Gastrocnemius medialis (tissue), 4 donors: Measurements from ENCODE around the gene LBHD2. TPM values are rescaled to one million over a fixed set of nuclear protein-coding genes. Genes with fewer than 3 reads are reported as not detected.

ENCODE experiments used
- ATAC-seq, 2 donors: fragments of 150-250 bp; one replicate each; pipeline ENCODE4 v1.9.1; 2016
- DNase-seq, 2 donors: peaks; one replicate each; pipeline ENCODE4 v3.0.0-alpha.2; 2019
- H3K27ac ChIP-seq, 4 donors: fragments of 200-600 bp; sonication (generic); 1 replicate in 1 of 4; 2 replicates in 3 of 4; pipeline ENCODE4 v1.5.1; 2016 to 2018; ENCODE audit warnings: mild to moderate bottlenecking in 2 of 4, moderate library complexity in 1 of 4
- H3K27me3 ChIP-seq, 3 donors: fragments of 200-600 bp; sonication (generic) in 2 of 3; 1 replicate in 1 of 3; 2 replicates in 2 of 3; pipeline versions ENCODE4 v1.5.1 to v1.6.0; 2016 to 2019; ENCODE audit warnings: mild to moderate bottlenecking in 1 of 3, moderate library complexity in 1 of 3
- H3K36me3 ChIP-seq, 2 donors: fragments of 200-600 bp; sonication (generic) in 1 of 2; one replicate each; pipeline ENCODE4 v1.5.1; 2017 to 2018
- H3K4me1 ChIP-seq, 2 donors: fragments of 200-600 bp; sonication (generic) in 1 of 2; one replicate each; pipeline ENCODE4 v1.5.1; 2016 to 2017; ENCODE audit warnings: mild to moderate bottlenecking in 2 of 2
- H3K4me3 ChIP-seq, 4 donors: fragments of 200-600 bp; sonication (generic) in 3 of 4; 1 replicate in 1 of 4; 2 replicates in 3 of 4; pipeline ENCODE4 v1.5.1; 2016 to 2019; ENCODE audit warnings: mild to moderate bottlenecking in 2 of 4
- H3K9me3 ChIP-seq, 3 donors: fragments of 200-600 bp; sonication (generic) in 2 of 3; 1 replicate in 1 of 3; 2 replicates in 2 of 3; pipeline ENCODE4 v1.5.1; 2016 to 2019
- CTCF ChIP-seq, 5 experiments: fragments of 450-650 bp in 3 of 5; fragments of 200-600 bp in 2 of 5; sonication (generic) in 2 of 5; IDR thresholded peaks in 4 of 5; conservative IDR thresholded peaks in 1 of 5; 1 replicate in 4 of 5; 2 replicates in 1 of 5; pipeline ENCODE4 v1.5.1; 2016 to 2019; ENCODE audit warnings: antibody characterized with exemption in 5 of 5, mild to moderate bottlenecking in 3 of 5, moderate library complexity in 3 of 5
- POLR2A ChIP-seq, 2 donors: fragments of 450-650 bp; IDR thresholded peaks; one replicate each; pipeline ENCODE4 v1.6.1; 2017; ENCODE audit warnings: antibody characterized with exemption in 2 of 2, mild to moderate bottlenecking in 2 of 2, moderate library complexity in 2 of 2
- in situ Hi-C, 4 donors: fragments of 200-750 bp; cut with MboI; loops; one replicate each; pipeline versions ENCODE4 v1.15.0 to v1.8.0; 2017; ENCODE audit warnings: low sequenced_read_pairs in 4 of 4
- intact Hi-C: fragments of 100-400 bp; cut with DNase I; formaldehyde crosslinking; loops from one replicate; pipeline ENCODE4 v1.15.1; 2023; ENCODE audit warnings: low total_unique reads
- total RNA-seq, 4 donors: library from RNA; depleted of rRNA; stranded (reverse); fragments of >200 nt; gene quantifications; one replicate each; pipeline versions ENCODE4 v1.1.0 to v1.2.3, GENCODE V29; 2016

Gene LBHD2
- total RNA-seq, 4 donors from 2014 or later, result not detected

- in situ Hi-C loops, result loop anchor here in 1 of 4 donors (10.0 kb wide), 1 partner anchor 279 kb away; no protein-coding TSS in a partner anchor
- Histone ChIP-seq H3K4me1 (peaks cover 45 to 56% of the 10 kb centered on the region in 2 donors), H3K9me3 (no peaks in the 10 kb centered on the region)
These were observed 42.3 kb downstream of the LBHD2 start for GRCh38 chr14:103126088-103126872.

GRCh38 chr14:103126873-103127304 is 42.9 kb downstream of the LBHD2 start:
- peak; percentile 51 to 79 for DNase-seq
- Histone ChIP-seq H3K4me3 (peak overlapping the region; percentile 1 to 45 (median 38)), H3K9me3 (no peaks in the 10 kb centered on the region), H3K27me3 (no peaks in the 10 kb centered on the region), H3K27ac (peak overlapping the region; percentile 47 to 72 (median 67)), H3K36me3 (peaks cover 0 to 8% of the 10 kb centered on the region in 2 donors), H3K4me1 (peaks cover 45 to 53% of the 10 kb centered on the region in 2 donors)
- intact Hi-C loops (loop anchor here (2.0 to 5.0 kb wide), 2 partner anchors 22 to 50 kb away; no protein-coding TSS in a partner anchor), in situ Hi-C loops (loop anchor here in 1 of 4 donors (10.0 kb wide), 1 partner anchor 278 kb away; no protein-coding TSS in a partner anchor)
- ATAC-seq, result peak; percentile 53 to 64
- TF ChIP-seq POLR2A (IDR thresholded peaks at IDR 0.05) (no peak), CTCF (IDR thresholded peaks at IDR 0.05 in 4 of 5, conservative IDR thresholded peaks at IDR 0.05 in 1 of 5) (peak in 4 of 5 experiments; percentile 39 to 54 (median 43))

More at GRCh38 chr14:103126088-103126872, 42.3 kb downstream of the LBHD2 start:
- peaks cover 0 to 8% of the 10 kb centered on the region in 2 donors for H3K36me3 ChIP-seq
- intact Hi-C loops, result loop anchor here (2.0 to 5.0 kb wide), 2 partner anchors 21 to 49 kb away; no protein-coding TSS in a partner anchor
- H3K4me3 ChIP-seq, result peak overlapping the region; percentile 1 to 45 (median 38)
- DNase-seq, result no peak
- H3K27ac ChIP-seq, result peak overlapping the region; percentile 47 to 72 (median 67)
- H3K27me3 ChIP-seq, result no peaks in the 10 kb centered on the region
- ATAC-seq, result no peak
- TF ChIP-seq POLR2A (IDR thresholded peaks at IDR 0.05) (no peak), CTCF (IDR thresholded peaks at IDR 0.05 in 4 of 5, conservative IDR thresholded peaks at IDR 0.05 in 1 of 5) (no peak)

GRCh38 chr14:103127356-103127755 is 43.3 kb downstream of the LBHD2 start:
- Histone ChIP-seq H3K4me3 (no peak overlapping the region), H3K4me1 (peaks cover 45 to 49% of the 10 kb centered on the region in 2 donors), H3K9me3 (no peaks in the 10 kb centered on the region), H3K27ac (peak overlapping the region in 3 of 4 donors; percentile 56 to 61 (median 56)), H3K27me3 (no peaks in the 10 kb centered on the region), H3K36me3 (peaks cover 0 to 8% of the 10 kb centered on the region in 2 donors)
- DNase-seq, result no peak
- TF ChIP-seq CTCF (IDR thresholded peaks at IDR 0.05 in 4 of 5, conservative IDR thresholded peaks at IDR 0.05 in 1 of 5), result no peak
- no peak for TF ChIP-seq POLR2A (IDR thresholded peaks at IDR 0.05)
- ATAC-seq, result no peak
- in situ Hi-C loops, result loop anchor here in 1 of 4 donors (10.0 kb wide), 1 partner anchor 277 kb away; no protein-coding TSS in a partner anchor
- intact Hi-C loops, result loop anchor here (2.0 to 5.0 kb wide), 2 partner anchors 23 to 50 kb away; no protein-coding TSS in a partner anchor

- intact Hi-C loops (loop anchor here (2.0 to 5.0 kb wide), 2 partner anchors 23 to 51 kb away; no protein-coding TSS in a partner anchor), in situ Hi-C loops (loop anchor here in 1 of 4 donors (10.0 kb wide), 1 partner anchor 277 kb away; no protein-coding TSS in a partner anchor)
- TF ChIP-seq POLR2A (IDR thresholded peaks at IDR 0.05) (no peak), CTCF (IDR thresholded peaks at IDR 0.05 in 4 of 5, conservative IDR thresholded peaks at IDR 0.05 in 1 of 5) (no peak)
- Histone ChIP-seq H3K9me3 (no peaks in the 10 kb centered on the region), H3K4me1 (peaks cover 41 to 43% of the 10 kb centered on the region in 2 donors), H3K36me3 (peaks cover 0 to 13% of the 10 kb centered on the region in 2 donors), H3K4me3 (no peak overlapping the region), H3K27ac (peak overlapping the region in 3 of 4 donors; percentile 56 to 61 (median 56)), H3K27me3 (no peaks in the 10 kb centered on the region)
- DNase-seq (no peak), ATAC-seq (no peak)
These were observed 44.0 kb downstream of the LBHD2 start for GRCh38 chr14:103127861-103128598.
